ENCODE measurements around the gene USF2. TPM values are rescaled to one million over a fixed set of nuclear protein-coding genes. Genes with fewer than 3 reads are reported as not detected.

Gene USF2
- total RNA-seq, 1 donor from 2014 or later = 70.0 TPM

- Mint-ChIP-seq H3K27ac (ENCODE audit: unreplicated experiment) (no peak overlapping the region), H3K9me3 (ENCODE audit: unreplicated experiment) (no peaks in the 10 kb centered on the region), H3K36me3 (ENCODE audit: low read depth, unreplicated experiment) (no peaks in the 10 kb centered on the region), H3K4me1 (ENCODE audit: low read depth, unreplicated experiment) (peaks cover 15% of the 10 kb centered on the region), H3K4me3 (ENCODE audit: unreplicated experiment) (no peak overlapping the region), H3K27me3 (ENCODE audit: low read depth, unreplicated experiment) (peaks cover 35% of the 10 kb centered on the region)
- DNase-seq (ENCODE audit: low read depth) = no peak
- Histone ChIP-seq H3K9me3 (ENCODE audit: insufficient read depth, low read depth, low read length) (no peaks in the 10 kb centered on the region), H3K36me3 (ENCODE audit: insufficient read depth, low read length) (no peaks in the 10 kb centered on the region), H3K9ac (ENCODE audit: low read length) (no peak overlapping the region), H3K27ac (ENCODE audit: low read depth, low read length) (no peak overlapping the region), H3K4me2 (ENCODE audit: low read length) (no peak overlapping the region), H2AFZ (ENCODE audit: low read depth, low read length) (no peak overlapping the region), H4K20me1 (ENCODE audit: insufficient read depth, low read length) (no peaks in the 10 kb centered on the region), H3K4me1 (ENCODE audit: insufficient read depth, low read length) (peaks cover 5% of the 10 kb centered on the region), H3K79me2 (ENCODE audit: insufficient read depth, low read length) (no peaks in the 10 kb centered on the region), H3K27me3 (ENCODE audit: insufficient read depth, low read length) (no peaks in the 10 kb centered on the region), H3K4me3 (ENCODE audit: insufficient read depth, low read depth, low read length) (no peak overlapping the region)
- no peak for FAIRE-seq
- TF ChIP-seq EZH2 (IDR thresholded peaks at IDR 0.05; ENCODE audit: insufficient read depth, low read length) = no peak
- no peak for TF ChIP-seq CTCF (IDR thresholded peaks at IDR 0.05; ENCODE audit: insufficient read depth, low read depth, low read length)
These were observed 45.3 kb downstream of the USF2 start for GRCh38 chr19:35314031-35314430.

GRCh38 chr19:35314858-35315470 lies 46.2 kb downstream of the USF2 start:
- Mint-ChIP-seq H3K27me3 (ENCODE audit: low read depth, unreplicated experiment) (peaks cover 32% of the 10 kb centered on the region), H3K27ac (ENCODE audit: unreplicated experiment) (no peak overlapping the region), H3K9me3 (ENCODE audit: unreplicated experiment) (no peaks in the 10 kb centered on the region), H3K4me1 (ENCODE audit: low read depth, unreplicated experiment) (peaks cover 10% of the 10 kb centered on the region), H3K36me3 (ENCODE audit: low read depth, unreplicated experiment) (no peaks in the 10 kb centered on the region), H3K4me3 (ENCODE audit: unreplicated experiment) (no peak overlapping the region)
- no peak for TF ChIP-seq EZH2 (IDR thresholded peaks at IDR 0.05; ENCODE audit: insufficient read depth, low read length)
- no peak for TF ChIP-seq CTCF (IDR thresholded peaks at IDR 0.05; ENCODE audit: insufficient read depth, low read depth, low read length)
- H3K9ac ChIP-seq (ENCODE audit: low read length) = no peak overlapping the region
- no peak overlapping the region for H2AFZ ChIP-seq (ENCODE audit: low read depth, low read length)
- no peaks in the 10 kb centered on the region for H3K9me3 ChIP-seq (ENCODE audit: insufficient read depth, low read depth, low read length)
- FAIRE-seq (no peak), DNase-seq (ENCODE audit: low read depth) (no peak)
- no peak overlapping the region for H3K4me3 ChIP-seq (ENCODE audit: insufficient read depth, low read depth, low read length)
- H3K79me2 ChIP-seq (ENCODE audit: insufficient read depth, low read length) = no peaks in the 10 kb centered on the region
- H3K4me2 ChIP-seq (ENCODE audit: low read length) = no peak overlapping the region
- H3K27ac ChIP-seq (ENCODE audit: low read depth, low read length) = no peak overlapping the region
- no peaks in the 10 kb centered on the region for H3K27me3 ChIP-seq (ENCODE audit: insufficient read depth, low read length)
- no peaks in the 10 kb centered on the region for H4K20me1 ChIP-seq (ENCODE audit: insufficient read depth, low read length)
- H3K4me1 ChIP-seq (ENCODE audit: insufficient read depth, low read length) = peaks cover 7% of the 10 kb centered on the region
- H3K36me3 ChIP-seq (ENCODE audit: insufficient read depth, low read length) = no peaks in the 10 kb centered on the region

- Histone ChIP-seq H3K27ac (ENCODE audit: low read depth, low read length) (no peak overlapping the region), H3K9me3 (ENCODE audit: insufficient read depth, low read depth, low read length) (no peaks in the 10 kb centered on the region), H3K27me3 (ENCODE audit: insufficient read depth, low read length) (no peaks in the 10 kb centered on the region), H3K4me2 (ENCODE audit: low read length) (no peak overlapping the region), H3K36me3 (ENCODE audit: insufficient read depth, low read length) (no peaks in the 10 kb centered on the region), H3K4me3 (ENCODE audit: insufficient read depth, low read depth, low read length) (no peak overlapping the region), H4K20me1 (ENCODE audit: insufficient read depth, low read length) (no peaks in the 10 kb centered on the region), H3K4me1 (ENCODE audit: insufficient read depth, low read length) (peaks cover 7% of the 10 kb centered on the region), H3K9ac (ENCODE audit: low read length) (no peak overlapping the region), H3K79me2 (ENCODE audit: insufficient read depth, low read length) (no peaks in the 10 kb centered on the region), H2AFZ (ENCODE audit: low read depth, low read length) (no peak overlapping the region)
- Mint-ChIP-seq H3K27me3 (ENCODE audit: low read depth, unreplicated experiment) (peaks cover 26% of the 10 kb centered on the region), H3K9me3 (ENCODE audit: unreplicated experiment) (no peaks in the 10 kb centered on the region), H3K27ac (ENCODE audit: unreplicated experiment) (no peak overlapping the region), H3K4me3 (ENCODE audit: unreplicated experiment) (no peak overlapping the region), H3K4me1 (ENCODE audit: low read depth, unreplicated experiment) (peaks cover 10% of the 10 kb centered on the region), H3K36me3 (ENCODE audit: low read depth, unreplicated experiment) (no peaks in the 10 kb centered on the region)
- FAIRE-seq (no peak), DNase-seq (ENCODE audit: low read depth) (no peak)
- TF ChIP-seq EZH2 (IDR thresholded peaks at IDR 0.05; ENCODE audit: insufficient read depth, low read length) (no peak), CTCF (IDR thresholded peaks at IDR 0.05; ENCODE audit: insufficient read depth, low read depth, low read length) (no peak)
These were observed 47.1 kb downstream of the USF2 start for GRCh38 chr19:35315883-35316282.
